Vagina (tissue), 2 donors: ENCODE measurements around the gene SLC36A2.

ENCODE experiments used
- CTCF ChIP-seq, 3 experiments: fragments of 450-650 bp in 2 of 3; fragments of 200-600 bp in 1 of 3; sonication (generic) in 1 of 3; IDR thresholded peaks; one replicate each; pipeline ENCODE4 v1.5.1; 2017 to 2019; ENCODE audit warnings: antibody characterized with exemption in 3 of 3, mild to moderate bottlenecking in 2 of 3, moderate library complexity in 2 of 3
- POLR2AphosphoS5 ChIP-seq, 2 donors: sonication (generic); formaldehyde crosslinking; IDR thresholded peaks; one replicate each; pipeline ENCODE4 v1.9.0; 2017; ENCODE audit warnings: antibody characterized with exemption in 2 of 2, mild to moderate bottlenecking in 2 of 2, low read depth in 1 of 2; ENCODE audit not compliant: insufficient read depth in 1 of 2

DNA sequence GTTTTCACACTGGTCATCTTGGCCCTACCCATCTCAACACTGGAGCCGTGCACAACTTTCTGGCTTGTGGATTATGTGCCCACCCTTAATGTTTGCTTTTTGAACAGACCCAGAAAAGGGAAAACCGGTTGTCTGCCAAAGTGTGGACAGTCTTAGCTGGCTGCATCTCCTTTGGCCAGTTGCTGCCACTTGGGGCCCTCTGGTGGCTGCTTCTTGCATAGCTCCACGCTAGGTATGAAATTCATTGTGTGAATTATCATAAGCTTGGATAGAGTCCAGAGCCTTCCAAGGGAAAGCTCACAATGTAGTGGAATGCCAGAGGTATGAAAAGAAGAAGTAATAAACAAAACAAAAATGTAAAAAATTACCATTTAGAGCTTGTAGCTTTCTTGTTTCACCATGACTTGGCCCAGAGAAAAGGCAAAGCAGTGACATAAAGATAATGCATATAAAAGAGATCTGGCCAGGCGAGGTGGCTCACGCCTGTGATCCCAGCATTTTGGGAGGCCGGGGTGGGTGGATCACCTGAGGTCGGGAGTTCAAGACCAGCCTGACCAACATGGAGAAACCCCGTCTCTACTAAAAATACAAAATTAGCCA, 31.3 kb downstream of the SLC36A2 start:
- peak; percentile 35 to 67 (median 40) for TF ChIP-seq CTCF (IDR thresholded peaks at IDR 0.05)
- no peak for TF ChIP-seq POLR2AphosphoS5 (IDR thresholded peaks at IDR 0.05; ENCODE audit: insufficient read depth in 1 of 2, low read depth in 1 of 2)
